Fibroblast of peridontal ligament (primary cell): ENCODE measurements around the gene ZMYM1.
"Not testable (repeated sequence)": the region's sequence is repeated elsewhere in the genome, so short reads cannot be mapped to it uniquely, and the experiment has no call there.

ENCODE experiments used
- DNase-seq: peaks from one replicate; pipeline ENCODE4 v3.0.0-alpha.2; 2010; ENCODE audit errors: extremely low read depth

ZMYM1 gene

DNA sequence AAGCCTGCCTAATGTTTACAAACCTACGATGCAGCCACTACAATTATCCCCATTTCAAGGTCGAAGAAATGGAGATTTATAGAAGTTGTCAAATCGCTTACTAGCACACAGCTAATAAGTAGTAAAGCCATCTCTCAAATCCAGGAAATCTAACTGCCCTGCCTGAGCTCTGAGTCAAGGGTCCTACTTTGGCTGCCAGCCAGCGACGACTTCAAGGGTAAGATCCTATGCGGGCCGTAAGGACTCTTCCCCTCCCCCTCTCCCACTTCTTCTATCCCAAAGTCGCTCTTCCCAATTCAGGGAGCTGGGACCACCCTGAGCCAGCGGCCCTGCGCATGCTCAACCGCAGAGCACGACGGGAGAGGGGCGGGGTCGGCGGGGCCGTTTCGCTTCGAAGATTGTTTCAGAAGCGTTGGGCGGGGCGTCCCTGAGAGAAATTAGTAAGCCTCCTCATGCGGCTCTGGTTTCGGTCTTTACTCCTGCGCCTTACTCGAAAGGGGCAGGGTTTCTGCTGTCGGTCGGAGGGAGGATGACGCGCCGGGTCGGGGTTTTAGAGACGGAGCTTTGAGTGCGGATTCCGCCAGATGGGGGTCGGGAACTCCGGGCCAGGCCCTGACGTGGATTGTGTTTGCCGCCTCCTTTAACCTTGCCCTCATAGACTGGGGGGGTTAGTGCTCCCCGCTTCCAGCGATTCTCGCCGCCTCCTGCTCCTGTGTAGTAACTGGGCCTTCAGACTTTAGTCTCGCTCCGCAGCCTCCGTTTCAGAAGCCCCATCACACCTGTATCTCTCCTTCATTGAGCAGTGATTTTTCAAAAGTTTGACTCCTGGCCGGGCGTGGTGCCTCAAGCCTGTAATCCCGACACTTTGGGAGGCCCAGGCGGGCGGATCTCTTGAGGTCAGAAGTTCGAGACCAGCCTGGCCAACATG is at the start of gene ZMYM1:
Gene ZMYM1 (plus strand): TSS at position 383 of the 928 bp plus-strand sequence. CDS start 14,603 bp downstream, outside the sequence.
- peak; percentile 83 for DNase-seq

- peak; percentile 78 for DNase-seq
These were observed 49.4 kb upstream of the ZMYM1 start for GRCh38 chr1:35029761-35030160.

DNA sequence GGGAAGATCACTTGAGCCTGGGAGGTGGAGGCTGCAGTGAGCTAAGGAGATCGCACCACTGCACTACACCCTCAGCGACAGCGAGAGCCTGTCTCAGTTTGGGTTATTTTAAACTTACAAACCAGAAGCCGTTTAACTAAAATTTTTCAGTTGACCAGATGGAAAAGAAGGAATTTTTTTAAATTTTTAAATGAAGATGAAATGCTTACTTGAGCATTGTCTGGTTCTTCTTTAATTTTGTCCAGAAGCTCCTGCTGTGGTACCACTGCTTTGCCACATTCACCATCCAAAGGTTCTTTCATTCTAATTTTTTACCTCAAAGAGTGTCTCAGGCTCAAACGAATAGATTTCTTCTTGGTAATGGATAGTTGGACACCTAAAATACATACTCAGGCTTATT is 48.8 kb upstream of the ZMYM1 start:
- no peak for DNase-seq

DNA sequence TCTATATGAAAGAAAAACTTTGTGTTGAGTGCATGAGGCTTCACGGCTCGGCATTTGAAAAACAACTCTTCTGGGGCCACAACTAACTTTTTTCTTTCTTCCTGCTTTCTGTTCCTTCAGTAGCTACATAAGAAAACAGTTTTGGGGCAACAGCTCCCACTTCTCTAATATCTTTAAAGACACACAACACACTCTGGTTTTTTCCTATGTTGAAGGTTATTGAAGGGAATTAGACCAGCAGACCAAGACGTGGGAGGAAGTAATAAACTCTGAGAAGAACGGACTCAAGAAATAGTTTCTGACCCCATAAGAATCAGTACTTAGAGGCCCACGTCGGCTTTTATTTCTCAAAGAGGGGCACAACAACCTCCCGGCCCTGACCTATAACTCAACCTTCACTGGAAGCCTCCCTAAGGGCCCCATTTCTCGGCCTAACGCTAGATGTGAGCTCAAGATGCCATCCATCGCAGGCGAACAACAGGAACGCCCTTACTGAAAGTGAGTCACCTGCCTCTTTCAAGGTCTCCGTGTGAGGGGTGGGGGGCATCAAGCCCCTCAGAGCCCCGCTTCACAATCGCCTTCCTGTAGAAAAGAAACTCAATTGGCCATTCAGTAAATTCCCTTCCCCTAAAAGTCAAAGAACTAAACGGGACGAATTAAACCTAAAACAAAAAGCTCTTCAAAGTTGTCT is 48.3 kb upstream of the ZMYM1 start:
- peak; percentile 54 for DNase-seq

DNA sequence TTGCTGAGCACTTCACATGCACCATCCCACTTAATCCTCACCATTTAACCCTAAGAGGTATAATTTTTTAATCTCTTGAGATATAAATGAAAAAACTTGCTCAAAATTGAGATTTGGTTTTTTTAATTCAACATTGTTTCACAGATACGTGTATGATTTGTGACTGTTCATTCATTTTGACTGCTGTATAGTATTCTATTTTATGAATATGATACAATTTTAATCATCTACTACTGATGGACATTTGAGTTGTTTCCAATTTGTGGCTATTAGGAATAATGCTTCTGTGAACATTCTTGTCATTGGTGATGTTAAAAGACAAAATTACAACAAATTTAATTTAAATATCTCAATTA is 46.8 kb upstream of the ZMYM1 start:
- no peak for DNase-seq

DNA sequence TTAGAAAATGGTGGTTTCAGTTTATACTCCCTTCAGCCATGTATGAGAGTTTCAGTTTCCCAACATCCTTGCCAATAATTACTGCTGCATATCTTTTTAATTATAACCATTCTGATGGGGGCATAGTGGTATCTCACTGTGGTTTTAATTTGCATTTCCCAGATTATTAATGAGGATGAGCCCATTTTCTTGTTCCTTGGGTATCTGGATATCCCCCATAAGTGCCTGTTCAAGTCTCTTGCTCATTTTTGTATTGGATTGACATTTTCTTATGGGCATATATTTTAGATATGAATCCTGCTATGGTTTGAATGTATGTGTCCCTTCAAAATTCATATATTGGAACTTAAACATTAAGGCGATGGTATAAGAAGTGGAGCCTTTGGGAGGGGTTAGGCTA is 45.8 kb upstream of the ZMYM1 start:
- no peak for DNase-seq

DNA sequence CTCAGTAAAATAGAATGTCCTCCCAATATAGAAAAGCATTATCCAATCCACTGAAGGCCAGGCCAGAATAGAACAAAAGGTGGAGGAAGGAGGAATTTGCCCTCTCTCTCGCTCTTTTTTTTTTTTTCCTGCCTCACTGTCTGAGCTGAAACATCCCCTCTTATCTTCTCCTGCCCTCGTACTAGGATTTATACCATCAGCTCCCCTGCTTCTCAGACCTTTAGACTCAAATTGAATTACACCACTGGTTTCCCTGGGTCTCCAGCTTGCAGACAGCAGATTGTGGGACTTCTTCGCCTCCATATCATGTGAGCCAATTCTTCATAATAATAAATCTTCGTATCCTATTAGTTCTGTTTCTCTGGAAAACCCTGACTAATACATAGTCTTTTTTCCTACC is 42.6 kb upstream of the ZMYM1 start:
- DNase-seq = no peak

DNA sequence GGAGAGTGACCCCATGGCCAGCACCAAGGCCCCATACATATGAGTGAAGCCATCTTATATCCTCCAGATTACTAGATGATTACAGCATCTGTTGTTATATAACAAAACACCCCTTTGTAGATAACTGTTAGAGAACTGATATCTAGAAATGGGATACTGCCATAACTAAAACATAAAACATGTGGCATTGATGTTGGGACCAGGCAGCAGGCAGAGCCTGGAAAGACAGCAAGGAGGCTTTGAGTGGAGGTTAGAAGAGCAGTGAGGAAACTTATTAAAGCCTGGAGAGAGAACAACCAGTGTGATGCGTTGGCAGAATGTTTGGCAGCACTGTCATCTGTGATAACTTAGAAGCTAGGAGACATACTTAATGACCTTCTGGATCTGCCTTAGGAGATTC is 42.0 kb upstream of the ZMYM1 start:
- DNase-seq = no peak

DNA sequence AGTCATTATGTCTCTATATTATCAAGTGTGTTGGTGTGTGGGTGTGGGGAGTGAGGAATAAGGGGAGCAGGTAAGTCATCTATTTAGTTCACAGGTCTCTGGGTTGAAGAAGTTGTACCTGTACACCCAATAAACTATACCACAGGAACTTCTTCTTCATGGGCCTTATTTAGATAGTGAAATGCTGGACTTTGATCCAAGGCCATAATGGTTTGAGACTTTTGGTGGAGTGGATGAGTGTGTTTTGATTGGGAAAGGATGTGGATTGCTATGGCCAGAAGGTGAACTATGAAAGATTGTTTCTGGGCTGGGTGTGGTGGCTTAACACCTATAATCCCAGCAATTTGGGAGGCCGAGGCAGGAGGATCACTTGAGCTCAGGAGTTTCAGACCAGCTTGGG is 40.5 kb upstream of the ZMYM1 start:
- no peak for DNase-seq

GRCh38 chr1:35043498-35043897 is 35.7 kb upstream of the ZMYM1 start:
- DNase-seq = no peak

- DNase-seq = peak; percentile 31
These were observed 34.8 kb upstream of the ZMYM1 start for GRCh38 chr1:35044431-35044830.

DNA sequence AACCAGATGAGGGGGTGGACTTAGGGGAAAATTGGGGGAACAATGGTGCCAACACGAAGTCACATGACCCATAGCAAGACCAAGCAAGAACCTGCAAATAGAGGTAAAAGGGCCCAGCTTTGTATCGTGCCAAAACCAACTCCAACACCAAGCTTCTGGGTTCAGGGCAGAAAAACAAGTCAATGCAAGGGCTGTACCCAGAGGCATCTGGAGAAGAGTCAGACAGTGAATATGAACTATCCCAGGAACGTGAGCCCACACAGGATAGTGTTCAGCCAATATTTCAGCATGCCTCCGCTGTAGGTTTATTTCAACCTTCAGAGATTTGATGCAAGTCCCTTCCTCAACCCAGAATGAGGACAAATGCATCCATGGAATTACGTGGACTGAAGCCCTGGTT is 32.5 kb upstream of the ZMYM1 start:
- no peak for DNase-seq

DNA sequence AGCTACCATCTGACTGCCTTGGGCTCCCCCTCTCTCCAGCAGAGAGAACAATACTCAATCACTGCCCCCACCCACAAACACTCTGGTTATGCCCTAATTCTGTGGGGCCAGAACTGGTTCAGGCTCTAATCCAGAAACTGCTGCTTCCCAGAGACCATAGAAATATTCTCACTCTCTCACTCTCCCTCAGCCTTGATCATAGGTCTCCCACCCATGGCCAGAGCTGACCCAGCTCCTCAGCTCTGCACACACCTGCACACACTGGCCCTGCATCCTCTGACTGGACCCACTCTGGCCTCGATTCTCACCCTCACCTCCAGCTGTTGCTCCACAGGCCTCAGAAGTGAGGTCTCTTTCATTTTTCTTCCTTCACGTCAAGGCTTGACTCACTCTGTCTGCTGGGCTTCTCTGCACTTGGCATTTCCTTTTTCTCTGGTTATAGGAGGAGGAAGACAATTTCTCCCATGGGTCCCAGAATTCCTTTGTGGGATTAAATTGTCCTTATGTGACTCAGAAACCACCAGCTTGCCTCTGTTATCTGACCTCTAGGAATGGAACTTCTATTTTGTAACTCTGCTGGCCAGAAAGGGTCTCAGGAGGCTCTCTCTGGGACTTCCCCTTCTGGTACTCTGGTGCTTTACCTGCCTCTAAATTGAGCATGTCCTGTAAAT is 31.9 kb upstream of the ZMYM1 start:
- peak; percentile 98 for DNase-seq

DNA sequence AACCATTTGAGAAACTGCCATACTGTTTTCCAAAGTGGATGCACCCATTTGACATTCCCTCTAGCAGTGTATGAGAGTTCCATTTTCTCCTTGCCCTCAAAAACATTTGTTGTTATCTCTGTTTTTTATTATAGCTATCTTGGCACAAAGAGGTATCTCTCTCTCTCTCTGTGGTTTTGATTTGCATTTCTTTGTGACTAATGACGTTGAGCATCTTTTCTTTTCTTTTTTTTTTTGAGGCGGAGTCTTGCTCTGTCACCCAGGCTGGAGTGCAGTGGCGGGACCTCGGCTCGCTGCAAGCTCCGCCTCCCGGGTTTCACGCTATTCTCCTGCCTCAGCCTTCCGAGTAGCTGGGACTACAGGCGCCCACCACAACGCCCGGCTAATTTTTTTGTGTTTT is 30.1 kb upstream of the ZMYM1 start:
- peak; percentile 43 for DNase-seq

DNA sequence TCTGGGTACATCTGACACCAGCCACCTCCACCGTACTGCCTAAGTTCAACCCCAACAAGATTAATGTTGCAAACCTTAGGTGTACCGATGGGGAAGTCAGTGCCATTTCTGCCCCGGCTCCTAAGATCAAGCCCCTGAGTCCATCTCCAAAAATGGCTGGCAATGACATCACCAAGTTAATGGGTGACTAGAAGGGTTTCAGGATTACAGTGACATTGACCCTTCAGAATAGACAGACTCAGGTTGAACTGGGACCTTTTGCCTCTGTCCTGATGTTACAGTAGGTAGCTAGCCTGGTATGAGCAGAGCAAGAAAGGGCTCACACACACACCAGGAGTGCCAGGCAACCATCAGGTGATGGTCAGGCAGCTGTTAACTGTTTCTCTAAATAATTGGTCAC is 25.8 kb upstream of the ZMYM1 start:
- DNase-seq = no peak

GRCh38 chr1:35054282-35054681 is 24.9 kb upstream of the ZMYM1 start:
- not testable (repeated sequence) for DNase-seq

GRCh38 chr1:35058321-35058720 is 20.9 kb upstream of the ZMYM1 start:
- DNase-seq = not testable (repeated sequence)

GRCh38 chr1:35058988-35059387 is 20.2 kb upstream of the ZMYM1 start:
- no peak for DNase-seq

- DNase-seq = peak; percentile 22
These were observed 16.5 kb upstream of the ZMYM1 start for GRCh38 chr1:35062518-35063196.

GRCh38 chr1:35064265-35064664 is 14.9 kb upstream of the ZMYM1 start:
- DNase-seq = no peak

- DNase-seq = no peak
These were observed 9.4 kb upstream of the ZMYM1 start for GRCh38 chr1:35069746-35070145.

- no peak for DNase-seq
These were observed 5.8 kb upstream of the ZMYM1 start for GRCh38 chr1:35073265-35073811.
